ENCODE measurements around the gene RDX. TPM values are rescaled to one million over a fixed set of nuclear protein-coding genes. Genes with fewer than 3 reads are reported as not detected.

The RDX gene
- total RNA-seq, 4 donors from 2014 or later, result 75.7 to 114 (median 106) TPM

DNA sequence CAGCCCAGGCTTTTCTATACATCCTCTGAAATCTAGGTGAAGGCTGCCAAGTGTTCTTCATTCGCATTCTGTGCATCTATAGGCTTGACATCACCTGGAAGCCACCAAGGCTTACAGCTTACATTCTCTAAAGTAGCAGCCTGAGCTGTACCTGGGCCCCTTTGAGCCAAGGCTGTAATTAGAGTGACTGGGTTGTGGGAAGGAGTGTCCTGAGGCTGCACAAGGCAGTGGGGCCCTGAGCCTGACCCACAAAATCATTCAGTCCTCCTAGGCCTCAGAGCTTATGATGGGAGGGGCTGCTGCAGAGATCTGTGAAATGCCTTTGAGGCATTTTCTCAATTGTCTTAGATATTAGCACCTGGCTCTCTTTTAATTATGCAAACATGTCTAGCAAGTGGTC is 33.0 kb upstream of the RDX start:
- H3K4me1 ChIP-seq, result no peaks in the 10 kb centered on the region
- H3K36me3 ChIP-seq, result no peaks in the 10 kb centered on the region
- 100% methylated on average over 1 of the region's 1 CpG; no CpG with 5 or more reads in 1 of the 2 donors for WGBS, 2 donors (ENCODE audit: low coverage in 1 of 2)
- no peak overlapping the region for H3K27ac ChIP-seq
- no peaks in the 10 kb centered on the region for H3K27me3 ChIP-seq
- TF ChIP-seq POLR2AphosphoS5 (IDR thresholded peaks at IDR 0.05) (no peak), EP300 (IDR thresholded peaks at IDR 0.05) (no peak), POLR2A (IDR thresholded peaks at IDR 0.05) (no peak)
- TF ChIP-seq, protein P1, sequence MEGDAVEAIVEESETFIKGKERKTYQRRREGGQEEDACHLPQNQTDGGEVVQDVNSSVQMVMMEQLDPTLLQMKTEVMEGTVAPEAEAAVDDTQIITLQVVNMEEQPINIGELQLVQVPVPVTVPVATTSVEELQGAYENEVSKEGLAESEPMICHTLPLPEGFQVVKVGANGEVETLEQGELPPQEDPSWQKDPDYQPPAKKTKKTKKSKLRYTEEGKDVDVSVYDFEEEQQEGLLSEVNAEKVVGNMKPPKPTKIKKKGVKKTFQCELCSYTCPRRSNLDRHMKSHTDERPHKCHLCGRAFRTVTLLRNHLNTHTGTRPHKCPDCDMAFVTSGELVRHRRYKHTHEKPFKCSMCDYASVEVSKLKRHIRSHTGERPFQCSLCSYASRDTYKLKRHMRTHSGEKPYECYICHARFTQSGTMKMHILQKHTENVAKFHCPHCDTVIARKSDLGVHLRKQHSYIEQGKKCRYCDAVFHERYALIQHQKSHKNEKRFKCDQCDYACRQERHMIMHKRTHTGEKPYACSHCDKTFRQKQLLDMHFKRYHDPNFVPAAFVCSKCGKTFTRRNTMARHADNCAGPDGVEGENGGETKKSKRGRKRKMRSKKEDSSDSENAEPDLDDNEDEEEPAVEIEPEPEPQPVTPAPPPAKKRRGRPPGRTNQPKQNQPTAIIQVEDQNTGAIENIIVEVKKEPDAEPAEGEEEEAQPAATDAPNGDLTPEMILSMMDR (IDR thresholded peaks at IDR 0.05), result no peak
- H3K9me3 ChIP-seq, result peaks cover 0 to 12% (median 0%) of the 10 kb centered on the region in 3 donors
- H3K4me3 ChIP-seq, result no peak overlapping the region
- no peak for ATAC-seq

DNA sequence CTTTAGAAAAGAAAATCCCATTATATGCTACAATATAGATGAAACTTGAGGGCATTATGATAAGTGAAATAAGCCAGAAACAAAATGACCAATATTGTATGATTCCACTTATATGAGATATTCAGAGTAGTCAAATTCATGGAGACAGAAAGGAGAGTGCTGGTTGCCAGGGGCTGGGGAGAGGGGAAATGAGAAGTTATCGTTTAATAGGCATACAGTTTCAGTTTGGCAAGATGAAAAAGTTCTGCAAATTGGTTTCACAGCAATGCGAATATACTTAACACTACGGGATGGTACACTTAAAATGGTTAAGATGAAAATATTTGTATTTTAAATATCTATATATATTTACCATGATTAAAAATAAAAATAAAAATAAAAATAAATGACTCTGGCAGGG is 31.1 kb upstream of the RDX start:
- ATAC-seq, result no peak
- TF ChIP-seq POLR2A (IDR thresholded peaks at IDR 0.05) (no peak), EP300 (IDR thresholded peaks at IDR 0.05) (no peak), POLR2AphosphoS5 (IDR thresholded peaks at IDR 0.05) (no peak)
- TF ChIP-seq, protein P1 (IDR thresholded peaks at IDR 0.05), result no peak
- 88 to 90% methylated on average over 3 of the region's 3 CpGs for WGBS, 2 donors (ENCODE audit: low coverage in 1 of 2)

DNA sequence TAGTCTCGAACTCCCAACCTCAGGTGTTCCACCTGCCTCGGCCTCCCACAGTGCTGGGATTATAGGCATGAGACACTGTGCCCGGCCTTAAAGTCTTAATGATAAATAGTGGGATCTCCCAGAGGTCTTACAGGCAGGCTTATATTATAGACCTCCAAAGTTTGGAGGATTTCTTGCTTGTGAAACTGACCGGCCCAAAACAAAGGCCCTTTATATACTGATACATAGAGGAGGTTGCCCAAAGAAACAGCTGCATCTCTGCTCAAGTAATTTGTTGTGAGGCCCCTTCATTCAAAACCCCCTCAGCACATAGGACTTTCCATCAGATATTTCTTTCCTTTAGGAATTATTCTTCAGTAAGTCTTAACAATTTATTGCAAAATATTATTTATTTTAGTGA is 27.4 kb upstream of the RDX start:
- Histone ChIP-seq H3K9me3 (no peaks in the 10 kb centered on the region), H3K27ac (no peak overlapping the region), H3K4me3 (no peak overlapping the region), H3K36me3 (no peaks in the 10 kb centered on the region), H3K4me1 (no peaks in the 10 kb centered on the region), H3K27me3 (no peaks in the 10 kb centered on the region)
- ATAC-seq, result no peak
- WGBS, 2 donors (ENCODE audit: low coverage in 1 of 2), result 90 to 91% methylated on average over 2 to 4 of the region's 4 CpGs
- TF ChIP-seq POLR2AphosphoS5 (IDR thresholded peaks at IDR 0.05) (no peak), POLR2A (IDR thresholded peaks at IDR 0.05) (no peak), EP300 (IDR thresholded peaks at IDR 0.05) (no peak)
- TF ChIP-seq, protein P1 (IDR thresholded peaks at IDR 0.05), result no peak

More for the DNA sequence above, 31.1 kb upstream of the RDX start:
- Histone ChIP-seq H3K9me3 (peaks cover 0 to 12% (median 0%) of the 10 kb centered on the region in 3 donors), H3K4me3 (no peak overlapping the region), H3K27ac (no peak overlapping the region), H3K27me3 (no peaks in the 10 kb centered on the region), H3K4me1 (no peaks in the 10 kb centered on the region), H3K36me3 (no peaks in the 10 kb centered on the region)

DNA sequence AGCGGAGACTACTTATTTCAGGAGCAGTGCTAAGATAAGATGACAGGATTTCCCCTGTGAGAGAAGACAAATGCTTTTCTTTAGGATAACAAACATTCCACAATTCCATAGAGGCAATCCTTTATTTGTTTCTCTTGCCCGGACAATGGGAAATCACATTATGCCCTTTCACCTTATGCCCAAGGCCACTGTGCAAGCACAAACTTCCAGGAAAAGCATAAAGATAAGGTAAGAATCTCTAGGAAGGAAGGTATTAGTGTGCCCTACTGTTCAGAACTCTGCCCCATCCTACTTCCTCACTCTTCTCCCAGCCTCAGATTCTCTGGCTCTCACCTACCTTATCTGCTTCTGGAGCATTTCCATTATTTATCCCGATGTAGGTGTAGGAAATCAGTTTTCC is 23.1 kb upstream of the RDX start:
- no peaks in the 10 kb centered on the region for H3K4me1 ChIP-seq
- no peaks in the 10 kb centered on the region for H3K9me3 ChIP-seq
- H3K27ac ChIP-seq, result no peak overlapping the region
- no peak overlapping the region for H3K4me3 ChIP-seq
- no peaks in the 10 kb centered on the region for H3K27me3 ChIP-seq
- 69 to 72% methylated on average over 2 to 3 of the region's 3 CpGs for WGBS, 2 donors (ENCODE audit: low coverage in 1 of 2)
- TF ChIP-seq POLR2A (IDR thresholded peaks at IDR 0.05) (no peak), POLR2AphosphoS5 (IDR thresholded peaks at IDR 0.05) (no peak), EP300 (IDR thresholded peaks at IDR 0.05) (no peak)
- TF ChIP-seq, protein P1 (IDR thresholded peaks at IDR 0.05), result no peak
- ATAC-seq, result no peak
- H3K36me3 ChIP-seq, result no peaks in the 10 kb centered on the region

DNA sequence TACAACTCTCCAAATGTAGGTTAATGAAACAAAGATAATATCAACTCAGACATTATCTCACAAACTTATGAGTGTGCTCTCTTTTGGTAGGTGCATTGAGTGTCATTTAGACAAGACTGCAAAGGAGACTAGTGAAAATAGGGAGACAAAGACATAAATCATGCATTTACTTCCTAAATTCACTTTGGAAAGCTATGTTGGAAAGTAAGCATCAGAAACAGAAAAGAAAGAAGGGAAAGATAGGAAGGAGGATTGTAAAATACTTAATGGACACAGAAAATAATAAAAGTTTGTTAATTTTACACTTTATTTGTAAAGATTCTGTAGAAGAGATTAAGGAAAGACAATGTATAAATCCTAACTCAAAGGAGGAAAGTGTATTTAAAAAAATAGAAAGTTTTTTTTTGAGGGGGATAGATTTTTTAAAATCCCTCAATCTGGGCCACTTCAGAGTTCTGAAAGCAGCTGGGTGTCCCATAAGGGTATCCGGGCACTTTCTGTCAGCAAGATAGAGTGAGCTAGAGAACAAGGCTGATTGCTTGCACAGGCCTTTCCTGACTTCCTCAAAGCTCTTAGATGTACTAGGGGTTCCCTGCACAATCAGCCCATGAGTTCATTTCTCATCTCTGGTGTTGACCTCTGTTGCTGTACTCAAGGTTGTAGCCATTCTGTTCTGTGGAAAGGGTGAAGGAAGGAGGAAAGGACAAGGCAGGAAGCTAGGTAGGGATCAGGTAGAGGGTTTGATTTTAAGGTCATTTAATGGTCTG is 22.4 kb upstream of the RDX start:
- Histone ChIP-seq H3K9me3 (no peaks in the 10 kb centered on the region), H3K36me3 (no peaks in the 10 kb centered on the region), H3K27me3 (no peaks in the 10 kb centered on the region), H3K27ac (no peak overlapping the region), H3K4me3 (no peak overlapping the region), H3K4me1 (no peaks in the 10 kb centered on the region)
- 50 to 67% methylated on average over 1 of the region's 1 CpG for WGBS, 2 donors (ENCODE audit: low coverage in 1 of 2)
- TF ChIP-seq POLR2AphosphoS5 (IDR thresholded peaks at IDR 0.05), result no peak
- TF ChIP-seq, protein P1 (IDR thresholded peaks at IDR 0.05), result no peak
- TF ChIP-seq POLR2A (IDR thresholded peaks at IDR 0.05), result no peak
- TF ChIP-seq EP300 (IDR thresholded peaks at IDR 0.05), result no peak
- no peak for ATAC-seq
